ENCODE results near the gene TMEM145.

TMEM145 gene

GRCh38 chr19:42270346-42271044 is 42.6 kb upstream of the TMEM145 start:
- TF ChIP-seq, protein P1, sequence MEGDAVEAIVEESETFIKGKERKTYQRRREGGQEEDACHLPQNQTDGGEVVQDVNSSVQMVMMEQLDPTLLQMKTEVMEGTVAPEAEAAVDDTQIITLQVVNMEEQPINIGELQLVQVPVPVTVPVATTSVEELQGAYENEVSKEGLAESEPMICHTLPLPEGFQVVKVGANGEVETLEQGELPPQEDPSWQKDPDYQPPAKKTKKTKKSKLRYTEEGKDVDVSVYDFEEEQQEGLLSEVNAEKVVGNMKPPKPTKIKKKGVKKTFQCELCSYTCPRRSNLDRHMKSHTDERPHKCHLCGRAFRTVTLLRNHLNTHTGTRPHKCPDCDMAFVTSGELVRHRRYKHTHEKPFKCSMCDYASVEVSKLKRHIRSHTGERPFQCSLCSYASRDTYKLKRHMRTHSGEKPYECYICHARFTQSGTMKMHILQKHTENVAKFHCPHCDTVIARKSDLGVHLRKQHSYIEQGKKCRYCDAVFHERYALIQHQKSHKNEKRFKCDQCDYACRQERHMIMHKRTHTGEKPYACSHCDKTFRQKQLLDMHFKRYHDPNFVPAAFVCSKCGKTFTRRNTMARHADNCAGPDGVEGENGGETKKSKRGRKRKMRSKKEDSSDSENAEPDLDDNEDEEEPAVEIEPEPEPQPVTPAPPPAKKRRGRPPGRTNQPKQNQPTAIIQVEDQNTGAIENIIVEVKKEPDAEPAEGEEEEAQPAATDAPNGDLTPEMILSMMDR (IDR thresholded peaks at IDR 0.05) = no peak
- DNase-seq (ENCODE audit: low spot score) = peak; percentile 89
- peak overlapping the region; percentile 78 for H3K4me3 ChIP-seq
- peak overlapping the region; percentile 99 for H3K27ac ChIP-seq

GRCh38 chr19:42271045-42271419 is 42.1 kb upstream of the TMEM145 start:
- peak overlapping the region; percentile 99 for H3K27ac ChIP-seq
- peak overlapping the region; percentile 78 for H3K4me3 ChIP-seq
- TF ChIP-seq, protein P1 (IDR thresholded peaks at IDR 0.05) = no peak
- no peak for DNase-seq (ENCODE audit: low spot score)

GRCh38 chr19:42271861-42272534 is 41.1 kb upstream of the TMEM145 start:
- TF ChIP-seq, protein P1 (IDR thresholded peaks at IDR 0.05) = no peak
- DNase-seq (ENCODE audit: low spot score) = peak; percentile 72
- peak overlapping the region; percentile 99 for H3K27ac ChIP-seq
- H3K4me3 ChIP-seq = no peak overlapping the region

- TF ChIP-seq, protein P1 (IDR thresholded peaks at IDR 0.05) = no peak
- H3K4me3 ChIP-seq = no peak overlapping the region
- no peak overlapping the region for H3K27ac ChIP-seq
- DNase-seq (ENCODE audit: low spot score) = no peak
Measured at GRCh38 chr19:42272535-42272897, 40.6 kb upstream of the TMEM145 start.

- DNase-seq (ENCODE audit: low spot score) = peak; percentile 65
- TF ChIP-seq, protein P1 (IDR thresholded peaks at IDR 0.05) = no peak
- Histone ChIP-seq H3K27ac (no peak overlapping the region), H3K4me3 (no peak overlapping the region)
Measured at GRCh38 chr19:42272989-42273406, 40.1 kb upstream of the TMEM145 start.

GRCh38 chr19:42273407-42274064 is 39.6 kb upstream of the TMEM145 start:
- no peak overlapping the region for H3K4me3 ChIP-seq
- TF ChIP-seq, protein P1 (IDR thresholded peaks at IDR 0.05) = no peak
- no peak overlapping the region for H3K27ac ChIP-seq
- peak; percentile 75 for DNase-seq (ENCODE audit: low spot score)
